H1 (cell line): ENCODE results near the gene FAM193A. TPM values are rescaled to one million over a fixed set of nuclear protein-coding genes. Genes with fewer than 3 reads are reported as not detected.

Experiments used
- ASH2L ChIP-seq: fragments of 200-600, 300-600 bp; sonication (generic); IDR thresholded peaks from one replicate; pipeline ENCODE4 v1.7.1; 2017; ENCODE audit warnings: low read length
- BRCA1 ChIP-seq: IDR thresholded peaks from 2 replicates; pipeline ENCODE4 v1.6.1; 2012; ENCODE audit warnings: low read depth, low read length, improper control_type of control experiment
- CREB1 ChIP-seq: IDR thresholded peaks from 2 replicates; pipeline ENCODE4 v1.6.1; 2012; ENCODE audit warnings: inconsistent platforms
- EGR1 ChIP-seq: IDR thresholded peaks from 2 replicates; pipeline ENCODE4 v1.6.1; 2011; ENCODE audit warnings: low read depth, low read length, borderline replicate concordance
- GTF2F1 ChIP-seq: IDR thresholded peaks from 2 replicates; pipeline ENCODE4 v1.6.1; 2012; ENCODE audit warnings: low read depth, low read length, improper control_type of control experiment, borderline replicate concordance
- HDAC6 ChIP-seq: IDR thresholded peaks from one replicate; pipeline ENCODE4 v1.7.1; 2012; ENCODE audit warnings: low read depth, mild to moderate bottlenecking, inconsistent platforms, low read length, moderate library complexity
- JUN ChIP-seq: IDR thresholded peaks from 2 replicates; pipeline ENCODE4 v1.6.1; 2011; ENCODE audit warnings: low read depth, mild to moderate bottlenecking, improper control_type of control experiment, low read length
- KDM1A ChIP-seq: fragments of 200-600, 300-600 bp; sonication (generic); IDR thresholded peaks from 2 replicates; pipeline ENCODE4 v1.7.1; 2016; ENCODE audit warnings: mild to moderate bottlenecking, low read length, borderline replicate concordance
- POLR2A ChIP-seq, 2 experiments: IDR thresholded peaks; 1 replicate in 1 of 2; 2 replicates in 1 of 2; pipeline ENCODE4 v1.6.1; 2011; ENCODE audit warnings: low read depth in 2 of 2, low read length in 2 of 2, mild to moderate bottlenecking in 2 of 2; ENCODE audit errors: control extremely low read depth in 1 of 2
- RBBP5 ChIP-seq: IDR thresholded peaks from 2 replicates; pipeline ENCODE4 v1.7.1; 2012; ENCODE audit warnings: low read depth, mild to moderate bottlenecking, inconsistent platforms, low read length, moderate library complexity, borderline replicate concordance
- RNF2 ChIP-seq: fragments of 200-900, 300-1000 bp; sonication (generic); IDR thresholded peaks from 2 replicates; pipeline ENCODE4 v1.7.1; 2016; ENCODE audit warnings: borderline replicate concordance, low read depth, mild to moderate bottlenecking, antibody characterized with exemption, low read length; ENCODE audit not compliant: poor library complexity, severe bottlenecking; ENCODE audit errors: missing control alignments
- SRF ChIP-seq: IDR thresholded peaks from 2 replicates; pipeline ENCODE4 v1.6.1; 2011; ENCODE audit warnings: mild to moderate bottlenecking, low read depth, low read length, moderate library complexity
- SUZ12 ChIP-seq: fragments of 200-600 bp; sonication (generic); IDR thresholded peaks from 2 replicates; pipeline ENCODE4 v1.6.1; 2012; ENCODE audit warnings: mild to moderate bottlenecking, inconsistent platforms, low read length, moderate library complexity, mixed read lengths
- TAF1 ChIP-seq: IDR thresholded peaks from 2 replicates; pipeline ENCODE4 v1.6.1; 2011; ENCODE audit warnings: mild to moderate bottlenecking, low read depth, low read length
- TAF7 ChIP-seq: optimal IDR thresholded peaks from 2 replicates; pipeline ENCODE3; 2011; ENCODE audit warnings: low read depth, mild to moderate bottlenecking, inconsistent platforms, low read length, moderate library complexity, borderline replicate concordance
- TCF12 ChIP-seq: IDR thresholded peaks from 2 replicates; pipeline ENCODE4 v1.6.1; 2011; ENCODE audit warnings: low read depth, mild to moderate bottlenecking, low read length
- polyA plus RNA-seq, 7 experiments: library from polyadenylated mRNA; depleted of rRNA in 3 of 7; stranded (reverse) in 5 of 7; unstranded in 2 of 7; fragments of >200 nt in 5 of 7; fragments of 200-250 nt in 2 of 7; gene quantifications; 1 replicate in 5 of 7; 2 replicates in 1 of 7; 4 replicates in 1 of 7; pipeline versions ENCODE4 v1.2.1 to v1.2.3, GENCODE V29; 2011 to 2013; ENCODE audit warnings: missing spikeins in 2 of 7, mixed read lengths in 2 of 7
- total RNA-seq: library from RNA; stranded (reverse); fragmentation: NEBNext Ultra II Directional; extraction: Animal tissue kit (Norgen Biotek cat#: 25700); gene quantifications from 2 replicates; pipeline ENCODE4 v1.2.1, GENCODE V29; 2021
- TF ChIP-seq, protein P1 (sequence below): IDR thresholded peaks from 2 replicates; pipeline ENCODE4 v1.6.1; 2012; ENCODE audit warnings: low read length, inconsistent platforms
- TF ChIP-seq, protein P2 (sequence below): IDR thresholded peaks from 2 replicates; pipeline ENCODE4 v1.6.1; 2012; ENCODE audit warnings: inconsistent platforms
- TF ChIP-seq, protein P3 (sequence below): IDR thresholded peaks from 2 replicates; pipeline ENCODE4 v1.6.1; 2012; ENCODE audit warnings: inconsistent platforms
- TF ChIP-seq, protein P4 (sequence below): IDR thresholded peaks from 2 replicates; pipeline ENCODE4 v1.6.1; 2011; ENCODE audit warnings: low read length, improper control_type of control experiment

FAM193A gene
- total and polyA plus RNA-seq, 2 of the 8 experiments (the other 6 are each of a cell fraction or from before 2014, with no cell fraction given) = 8.7 to 26.2 TPM

DNA sequence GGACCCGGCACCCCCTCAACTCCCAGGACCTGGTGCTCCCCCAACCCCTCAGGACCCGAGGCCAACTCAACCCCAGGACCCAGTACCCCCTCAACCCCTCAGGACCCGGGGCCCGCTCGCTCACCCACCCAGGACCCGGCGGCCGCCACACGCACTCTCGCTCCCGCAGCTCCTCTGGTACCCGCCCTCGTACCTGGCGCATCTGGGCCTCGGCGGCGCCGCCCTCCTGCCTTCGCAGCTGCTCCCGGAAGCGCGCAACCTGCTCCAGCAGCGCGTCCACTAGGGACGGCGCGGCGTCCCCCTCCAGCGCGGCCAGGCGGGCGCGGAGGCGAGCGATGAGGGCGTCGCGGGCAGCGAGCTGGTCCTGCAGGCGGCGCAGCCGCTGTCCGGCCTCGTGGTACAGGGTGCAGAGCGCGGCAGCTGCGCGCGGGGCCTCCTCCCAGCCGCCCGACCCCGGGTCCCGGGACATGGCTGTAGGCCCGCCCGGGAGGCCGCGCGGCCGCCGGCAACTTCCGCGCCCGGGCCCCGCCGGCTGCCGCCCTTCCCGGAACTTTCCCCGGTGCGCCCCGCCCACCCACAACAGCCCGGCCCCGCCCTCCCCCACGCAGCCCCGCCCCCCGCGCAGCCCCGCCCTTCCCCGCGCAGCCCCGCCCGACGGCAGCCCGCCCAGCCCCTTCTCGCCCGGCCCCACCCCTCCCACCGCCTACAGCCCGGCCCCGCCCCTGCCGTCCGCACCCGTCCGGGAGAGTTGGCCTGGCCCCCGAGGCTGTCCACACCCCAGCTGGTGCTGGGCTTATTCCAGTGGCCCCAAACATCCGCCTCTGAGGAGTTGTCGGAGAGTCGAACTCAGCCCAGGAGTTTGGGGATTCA, 219.6 kb downstream of the FAM193A start, which contains the start of gene TNIP2 (continued):
- TF ChIP-seq, protein P1, sequence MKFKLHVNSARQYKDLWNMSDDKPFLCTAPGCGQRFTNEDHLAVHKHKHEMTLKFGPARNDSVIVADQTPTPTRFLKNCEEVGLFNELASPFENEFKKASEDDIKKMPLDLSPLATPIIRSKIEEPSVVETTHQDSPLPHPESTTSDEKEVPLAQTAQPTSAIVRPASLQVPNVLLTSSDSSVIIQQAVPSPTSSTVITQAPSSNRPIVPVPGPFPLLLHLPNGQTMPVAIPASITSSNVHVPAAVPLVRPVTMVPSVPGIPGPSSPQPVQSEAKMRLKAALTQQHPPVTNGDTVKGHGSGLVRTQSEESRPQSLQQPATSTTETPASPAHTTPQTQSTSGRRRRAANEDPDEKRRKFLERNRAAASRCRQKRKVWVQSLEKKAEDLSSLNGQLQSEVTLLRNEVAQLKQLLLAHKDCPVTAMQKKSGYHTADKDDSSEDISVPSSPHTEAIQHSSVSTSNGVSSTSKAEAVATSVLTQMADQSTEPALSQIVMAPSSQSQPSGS = no peak
- TF ChIP-seq GTF2F1 (no peak), RBBP5 (peak; percentile 82; the same call in 1 of the 2 replicates), TAF7 (peak; percentile 30), CREB1 (peak; percentile 7; the same call in 1 of the 2 replicates), SUZ12 (no peak), SRF (no peak), RNF2 (no peak), POLR2A (IDR thresholded peaks at IDR 0.05; ENCODE audit: control extremely low read depth in 1 of 2, low read depth in 2 of 2, low read length in 2 of 2) (peak in 1 of 2 experiments; percentile 67; a peak in 2 of 3 replicates), EGR1 (peak; percentile 33; the same call in 1 of the 2 replicates), ASH2L (peak; percentile 30), TAF1 (0 out of 2 replicates have a peak, but pooled peaks have one; percentile 16), KDM1A (no peak), HDAC6 (no peak), TCF12 (no peak), BRCA1 (no peak), JUN (no peak)
- TF ChIP-seq, protein P2, sequence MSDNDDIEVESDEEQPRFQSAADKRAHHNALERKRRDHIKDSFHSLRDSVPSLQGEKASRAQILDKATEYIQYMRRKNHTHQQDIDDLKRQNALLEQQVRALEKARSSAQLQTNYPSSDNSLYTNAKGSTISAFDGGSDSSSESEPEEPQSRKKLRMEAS = peak; percentile 81
- TF ChIP-seq, protein P3, sequence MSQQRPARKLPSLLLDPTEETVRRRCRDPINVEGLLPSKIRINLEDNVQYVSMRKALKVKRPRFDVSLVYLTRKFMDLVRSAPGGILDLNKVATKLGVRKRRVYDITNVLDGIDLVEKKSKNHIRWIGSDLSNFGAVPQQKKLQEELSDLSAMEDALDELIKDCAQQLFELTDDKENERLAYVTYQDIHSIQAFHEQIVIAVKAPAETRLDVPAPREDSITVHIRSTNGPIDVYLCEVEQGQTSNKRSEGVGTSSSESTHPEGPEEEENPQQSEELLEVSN = peak; percentile 59; the same call in 1 of the 2 replicates
- TF ChIP-seq, protein P4, sequence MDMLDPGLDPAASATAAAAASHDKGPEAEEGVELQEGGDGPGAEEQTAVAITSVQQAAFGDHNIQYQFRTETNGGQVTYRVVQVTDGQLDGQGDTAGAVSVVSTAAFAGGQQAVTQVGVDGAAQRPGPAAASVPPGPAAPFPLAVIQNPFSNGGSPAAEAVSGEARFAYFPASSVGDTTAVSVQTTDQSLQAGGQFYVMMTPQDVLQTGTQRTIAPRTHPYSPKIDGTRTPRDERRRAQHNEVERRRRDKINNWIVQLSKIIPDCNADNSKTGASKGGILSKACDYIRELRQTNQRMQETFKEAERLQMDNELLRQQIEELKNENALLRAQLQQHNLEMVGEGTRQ = no peak
